Adrenal gland (tissue), 12 donors: ENCODE results near the gene MARK2. TPM values are rescaled to one million over a fixed set of nuclear protein-coding genes. Genes with fewer than 3 reads are reported as not detected.

Source experiments
- DNase-seq, 7 donors: peaks; one replicate each; pipeline ENCODE4 v3.0.0-alpha.2; 2019 to 2020
- H3K27ac ChIP-seq, 5 donors: fragments of 200-600 bp; sonication (generic) in 4 of 5; 1 replicate in 3 of 5; 2 replicates in 2 of 5; pipeline versions ENCODE4 v1.5.1 to v1.8.0; 2016 to 2020; ENCODE audit warnings: mild to moderate bottlenecking in 1 of 5
- H3K27me3 ChIP-seq: fragments of 200-600 bp; 2 replicates; pipeline ENCODE4 v1.8.0; 2021
- H3K36me3 ChIP-seq, 2 donors: fragments of 200-600 bp; replicated peaks in 1 of 2; 1 replicate in 1 of 2; 2 replicates in 1 of 2; pipeline versions ENCODE4 v1.5.1 to v1.8.0; 2018 to 2022
- H3K4me1 ChIP-seq, 2 donors: fragments of 200-600 bp; replicated peaks in 1 of 2; 1 replicate in 1 of 2; 2 replicates in 1 of 2; pipeline versions ENCODE4 v1.5.1 to v1.8.0; 2018 to 2021
- H3K4me3 ChIP-seq, 4 donors: fragments of 200-600 bp; sonication (generic) in 3 of 4; one replicate each; pipeline ENCODE4 v1.5.1; 2016 to 2018
- H3K9me3 ChIP-seq, 3 donors: fragments of 200-600 bp; sonication (generic) in 1 of 3; replicated peaks in 1 of 3; 1 replicate in 2 of 3; 2 replicates in 1 of 3; pipeline versions ENCODE4 v1.5.1 to v1.8.0; 2016 to 2021
- POLR2A ChIP-seq, 2 donors: fragments of 450-650 bp; IDR thresholded peaks; one replicate each; pipeline ENCODE4 v1.6.1; 2017; ENCODE audit warnings: antibody characterized with exemption in 2 of 2, mild to moderate bottlenecking in 2 of 2, moderate library complexity in 1 of 2
- WGBS, 4 donors: extraction: QIAGEN DNeasy Blood & Tissue Kit in 2 of 4; methylation state at CpG; one replicate each; pipeline versions ENCODE4 v1.1.5 to v1.1.7; 2013 to 2017; 5-methylcytosine and 5-hydroxymethylcytosine counted together
- intact Hi-C, 2 donors: fragments of 100-400 bp; cut with DNase I; formaldehyde crosslinking; loops; one replicate each; pipeline versions ENCODE4 v1.14.1 to v1.15.0; 2022 to 2023
- polyA plus RNA-seq, 3 donors: library from polyadenylated mRNA; stranded (reverse); fragments of 200-250 nt in 2 of 3; fragments of 350-450 nt in 1 of 3; fragmentation: Illumina TruSeq in 1 of 3; extraction: RNeasy Lipid Tissue Mini Kit (QIAGEN cat#74804) in 1 of 3; gene quantifications; one replicate each; pipeline ENCODE4 v1.2.3, GENCODE V29; 2013 to 2014
- total RNA-seq, 9 donors: library from RNA; depleted of rRNA in 4 of 9; stranded (reverse); fragments of >200 nt in 4 of 9; fragments of 120-200 nt in 1 of 9; fragmentation: NEBNext Ultra II Directional in 1 of 9; extraction: Animal tissue kit (Norgen Biotek cat#: 25700) in 1 of 9; gene quantifications; one replicate each; pipeline versions ENCODE4 v1.1.0 to v1.2.4, GENCODE V29; 2013 to 2023
- TF ChIP-seq, protein P1 (sequence below), 6 experiments: fragments of 450-650 bp in 4 of 6; fragments of 200-600 bp in 2 of 6; sonication (generic) in 1 of 6; IDR thresholded peaks; 1 replicate in 5 of 6; 2 replicates in 1 of 6; pipeline versions ENCODE4 v1.5.1 to v1.8.0; 2016 to 2021; ENCODE audit warnings: antibody characterized with exemption in 6 of 6, mild to moderate bottlenecking in 2 of 6, moderate library complexity in 1 of 6
- donor health status: healthy with polysubstance abuse.
- donor health status: Bipolar disorder and iron deficiency.
- donor health status: DM: yes; HTN: yes; CAD: no.
- donor health status: DM: no; HTN: no; CAD: no.
- donor health status: DM: no; HTN: no; CAD: no.
- donor health status: DM: yes; HTN: yes; CAD: no.

The MARK2 gene
- total and polyA plus RNA-seq, 12 donors, result 7.3 to 39.7 (median 31.6) TPM

DNA sequence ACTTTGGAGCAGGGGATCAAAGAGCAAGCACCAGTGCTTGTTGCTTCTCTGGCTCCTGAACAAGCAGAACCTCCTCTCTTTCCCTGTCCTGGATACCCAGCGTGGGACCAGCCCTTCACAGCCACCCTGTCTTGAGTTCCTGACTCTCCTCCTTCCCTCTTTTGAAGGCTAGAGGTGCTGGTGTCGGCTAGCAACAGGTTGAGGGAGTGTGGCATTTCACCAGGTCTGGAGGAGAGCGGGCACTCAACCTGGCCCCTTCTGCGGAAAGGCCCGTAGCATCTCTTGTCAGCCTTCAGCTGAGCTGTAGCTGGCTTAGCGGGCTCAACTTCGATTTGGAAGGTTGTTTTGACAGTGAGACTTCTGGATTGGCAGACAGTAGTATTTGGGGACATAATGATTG, 51.5 kb downstream of the MARK2 start:
- no peak for TF ChIP-seq POLR2A (IDR thresholded peaks at IDR 0.05)
- TF ChIP-seq, protein P1, sequence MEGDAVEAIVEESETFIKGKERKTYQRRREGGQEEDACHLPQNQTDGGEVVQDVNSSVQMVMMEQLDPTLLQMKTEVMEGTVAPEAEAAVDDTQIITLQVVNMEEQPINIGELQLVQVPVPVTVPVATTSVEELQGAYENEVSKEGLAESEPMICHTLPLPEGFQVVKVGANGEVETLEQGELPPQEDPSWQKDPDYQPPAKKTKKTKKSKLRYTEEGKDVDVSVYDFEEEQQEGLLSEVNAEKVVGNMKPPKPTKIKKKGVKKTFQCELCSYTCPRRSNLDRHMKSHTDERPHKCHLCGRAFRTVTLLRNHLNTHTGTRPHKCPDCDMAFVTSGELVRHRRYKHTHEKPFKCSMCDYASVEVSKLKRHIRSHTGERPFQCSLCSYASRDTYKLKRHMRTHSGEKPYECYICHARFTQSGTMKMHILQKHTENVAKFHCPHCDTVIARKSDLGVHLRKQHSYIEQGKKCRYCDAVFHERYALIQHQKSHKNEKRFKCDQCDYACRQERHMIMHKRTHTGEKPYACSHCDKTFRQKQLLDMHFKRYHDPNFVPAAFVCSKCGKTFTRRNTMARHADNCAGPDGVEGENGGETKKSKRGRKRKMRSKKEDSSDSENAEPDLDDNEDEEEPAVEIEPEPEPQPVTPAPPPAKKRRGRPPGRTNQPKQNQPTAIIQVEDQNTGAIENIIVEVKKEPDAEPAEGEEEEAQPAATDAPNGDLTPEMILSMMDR (IDR thresholded peaks at IDR 0.05), result no peak
- Histone ChIP-seq H3K4me1 (peaks cover 8 to 41% of the 10 kb centered on the region in 2 donors), H3K27me3 (no peaks in the 10 kb centered on the region), H3K9me3 (no peaks in the 10 kb centered on the region), H3K36me3 (peaks cover 0 to 6% of the 10 kb centered on the region in 2 donors), H3K4me3 (no peak overlapping the region), H3K27ac (no peak overlapping the region)
- no peak for DNase-seq
- 75 to 95% (median 85%) methylated on average over 5 to 7 of the region's 7 CpGs for WGBS, 4 donors
- intact Hi-C loops, result no loop called here

DNA sequence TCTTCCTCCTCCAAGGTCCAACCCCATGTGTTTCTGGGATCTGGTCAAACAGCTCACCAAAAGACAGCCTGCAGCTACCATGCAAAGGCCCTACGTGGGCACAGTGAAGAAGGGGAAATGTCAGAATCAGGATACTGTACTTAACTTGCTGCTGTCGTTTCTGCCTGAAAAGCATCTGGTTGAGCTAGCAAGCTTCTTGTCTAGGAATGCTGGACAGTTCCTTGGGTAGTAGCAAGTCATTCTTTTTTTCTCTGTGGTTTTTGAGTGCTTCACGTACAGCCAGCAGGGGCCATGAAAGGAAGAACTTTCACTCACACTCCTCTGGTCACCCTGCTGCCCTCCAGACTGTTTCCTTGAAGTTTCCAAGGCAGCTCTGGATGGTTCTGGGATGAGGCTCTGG, 53.3 kb downstream of the MARK2 start:
- Histone ChIP-seq H3K4me3 (no peak overlapping the region), H3K4me1 (peaks cover 6 to 37% of the 10 kb centered on the region in 2 donors), H3K27me3 (no peaks in the 10 kb centered on the region), H3K27ac (no peak overlapping the region), H3K36me3 (peaks cover 0 to 25% of the 10 kb centered on the region in 2 donors), H3K9me3 (no peaks in the 10 kb centered on the region)
- WGBS, 4 donors, result 41 to 50% (median 45%) methylated on average over 3 of the region's 3 CpGs
- intact Hi-C loops, result no loop called here
- DNase-seq, result no peak
- TF ChIP-seq, protein P1 (IDR thresholded peaks at IDR 0.05), result no peak
- no peak for TF ChIP-seq POLR2A (IDR thresholded peaks at IDR 0.05)

DNA sequence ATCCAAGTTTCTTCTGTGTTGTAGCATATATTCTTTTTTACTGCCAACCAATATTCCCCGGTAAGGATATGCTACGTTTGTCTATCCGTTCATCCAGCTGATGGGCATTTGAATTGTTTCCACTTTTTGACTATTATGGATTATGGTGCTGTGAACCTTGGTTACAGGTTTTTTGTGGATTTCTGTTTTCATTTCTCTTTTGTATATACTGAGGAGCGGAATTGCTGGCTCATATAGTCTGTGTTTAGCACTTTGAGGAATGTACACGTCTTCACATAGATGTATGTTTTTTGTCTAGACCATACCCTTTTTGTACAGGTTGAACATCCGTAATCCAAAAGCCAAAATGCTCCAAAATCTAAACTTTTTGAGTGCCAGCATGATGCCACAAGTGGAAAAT, 54.4 kb downstream of the MARK2 start:
- no peak overlapping the region for H3K27ac ChIP-seq
- H3K9me3 ChIP-seq, result no peaks in the 10 kb centered on the region
- no peak overlapping the region for H3K4me3 ChIP-seq
- intact Hi-C loops, result no loop called here
- WGBS, 4 donors, result 97 to 99% (median 98%) methylated on average over 6 of the region's 6 CpGs
- H3K4me1 ChIP-seq, result peaks cover 0 to 25% of the 10 kb centered on the region in 2 donors
- TF ChIP-seq, protein P1 (IDR thresholded peaks at IDR 0.05), result no peak
- TF ChIP-seq POLR2A (IDR thresholded peaks at IDR 0.05), result no peak
- H3K36me3 ChIP-seq, result peaks cover 0 to 36% of the 10 kb centered on the region in 2 donors
- no peaks in the 10 kb centered on the region for H3K27me3 ChIP-seq
- no peak for DNase-seq

DNA sequence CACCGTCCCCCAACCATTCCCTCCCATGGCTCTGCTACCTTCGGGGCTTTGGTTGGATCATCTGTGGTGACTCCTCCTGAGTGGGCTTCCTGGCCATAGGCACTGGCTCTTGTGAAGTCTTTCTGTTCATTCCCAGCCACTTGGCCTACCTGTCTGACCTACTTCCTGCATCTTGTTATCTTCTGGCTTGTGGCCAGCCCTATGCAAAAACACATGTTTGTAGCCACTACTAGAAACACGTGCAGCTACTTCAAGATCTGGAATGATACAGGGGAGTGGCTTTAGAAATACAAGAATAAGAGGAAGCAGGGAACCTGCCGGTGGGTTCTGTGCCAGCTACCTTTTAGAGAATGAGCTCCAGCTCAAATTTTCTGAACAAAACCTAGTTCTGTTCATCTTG, 57.2 kb downstream of the MARK2 start:
- no peak for TF ChIP-seq POLR2A (IDR thresholded peaks at IDR 0.05)
- TF ChIP-seq, protein P1 (IDR thresholded peaks at IDR 0.05), result no peak
- intact Hi-C loops, result no loop called here
- DNase-seq, result no peak
- no peaks in the 10 kb centered on the region for H3K4me1 ChIP-seq
- WGBS, 4 donors, result 71 to 76% (median 72%) methylated on average over 4 of the region's 4 CpGs
- no peak overlapping the region for H3K4me3 ChIP-seq
- H3K36me3 ChIP-seq, result peaks cover 0 to 63% of the 10 kb centered on the region in 2 donors
- H3K27me3 ChIP-seq, result no peaks in the 10 kb centered on the region
- no peak overlapping the region for H3K27ac ChIP-seq
- H3K9me3 ChIP-seq, result no peaks in the 10 kb centered on the region
